Spleen (tissue), 7 donors: Measurements from ENCODE around the gene POU2F3.

Experiments used
- POLR2A ChIP-seq, 3 donors: fragments of 450-650 bp; IDR thresholded peaks; one replicate each; pipeline ENCODE4 v1.5.1; 2017; ENCODE audit warnings: antibody characterized with exemption in 3 of 3, mild to moderate bottlenecking in 1 of 3
- POLR2AphosphoS5 ChIP-seq, 3 donors: sonication (generic); formaldehyde crosslinking; IDR thresholded peaks; one replicate each; pipeline ENCODE4 v1.5.1; 2017; ENCODE audit warnings: antibody characterized with exemption in 3 of 3
- TF ChIP-seq, protein P1 (sequence below), 11 experiments: fragments of 200-600 bp in 7 of 11; fragments of 450-650 bp in 4 of 11; sonication (generic) in 4 of 11; IDR thresholded peaks in 8 of 11; conservative IDR thresholded peaks in 3 of 11; 1 replicate in 7 of 11; 2 replicates in 4 of 11; pipeline versions ENCODE4 v1.4.0 to v1.8.0; 2016 to 2021; ENCODE audit warnings: antibody characterized with exemption in 11 of 11, inconsistent platforms in 4 of 11, mild to moderate bottlenecking in 1 of 11
- donor health status: DM: no; HTN: no; CAD: no; lungs with moderate emphysema.
- donor health status: DM: no; HTN: no; CAD: no.
- donor health status: DM: no; HTN: no; CAD: no.

DNA sequence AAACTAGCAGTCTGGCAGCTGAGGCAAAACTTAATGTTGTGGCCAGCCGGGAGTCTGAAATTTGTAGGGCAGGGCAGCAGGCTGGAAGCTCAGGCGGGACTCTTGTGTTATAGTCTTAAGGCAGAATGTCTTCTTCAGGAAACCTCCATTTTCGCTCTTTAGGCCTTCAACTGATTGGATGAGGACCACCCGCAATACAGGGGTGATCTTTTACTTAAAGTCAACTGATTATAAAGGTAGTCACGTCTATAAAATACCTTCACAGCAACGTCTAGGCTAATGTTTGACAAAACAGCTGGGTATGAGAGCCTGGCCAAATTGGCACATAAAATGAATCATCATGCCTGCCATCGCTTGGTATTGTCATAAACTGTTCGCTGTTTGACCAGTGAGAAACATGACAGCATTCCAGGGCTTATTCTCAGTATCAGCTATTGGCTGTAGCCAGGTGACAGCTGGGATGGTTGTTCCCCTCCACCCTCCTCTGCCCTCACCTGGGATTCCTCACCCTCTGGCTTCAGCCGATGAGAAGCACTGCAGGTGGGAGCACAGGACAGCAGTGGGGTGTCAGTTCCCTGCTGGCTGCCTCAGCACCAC is 6.6 kb upstream of the POU2F3 start:
- no peak for TF ChIP-seq POLR2A (IDR thresholded peaks at IDR 0.05)
- TF ChIP-seq, protein P1, sequence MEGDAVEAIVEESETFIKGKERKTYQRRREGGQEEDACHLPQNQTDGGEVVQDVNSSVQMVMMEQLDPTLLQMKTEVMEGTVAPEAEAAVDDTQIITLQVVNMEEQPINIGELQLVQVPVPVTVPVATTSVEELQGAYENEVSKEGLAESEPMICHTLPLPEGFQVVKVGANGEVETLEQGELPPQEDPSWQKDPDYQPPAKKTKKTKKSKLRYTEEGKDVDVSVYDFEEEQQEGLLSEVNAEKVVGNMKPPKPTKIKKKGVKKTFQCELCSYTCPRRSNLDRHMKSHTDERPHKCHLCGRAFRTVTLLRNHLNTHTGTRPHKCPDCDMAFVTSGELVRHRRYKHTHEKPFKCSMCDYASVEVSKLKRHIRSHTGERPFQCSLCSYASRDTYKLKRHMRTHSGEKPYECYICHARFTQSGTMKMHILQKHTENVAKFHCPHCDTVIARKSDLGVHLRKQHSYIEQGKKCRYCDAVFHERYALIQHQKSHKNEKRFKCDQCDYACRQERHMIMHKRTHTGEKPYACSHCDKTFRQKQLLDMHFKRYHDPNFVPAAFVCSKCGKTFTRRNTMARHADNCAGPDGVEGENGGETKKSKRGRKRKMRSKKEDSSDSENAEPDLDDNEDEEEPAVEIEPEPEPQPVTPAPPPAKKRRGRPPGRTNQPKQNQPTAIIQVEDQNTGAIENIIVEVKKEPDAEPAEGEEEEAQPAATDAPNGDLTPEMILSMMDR (IDR thresholded peaks at IDR 0.05 in 8 of 11, conservative IDR thresholded peaks at IDR 0.05 in 3 of 11) = no peak
- TF ChIP-seq POLR2AphosphoS5 (IDR thresholded peaks at IDR 0.05) = no peak
